OCI-LY1 (cell line): Measurements from ENCODE around the gene SUN1.

ENCODE experiments used
- CTCF ChIP-seq: fragments of 200-600 bp; sonication (generic), shearing (Covaris generic); IDR thresholded peaks from 2 replicates; pipeline ENCODE4 v1.5.1; 2017; ENCODE audit warnings: mild to moderate bottlenecking, antibody characterized with exemption, low read length, moderate library complexity, mixed read lengths
- EZH2 ChIP-seq: fragments of 200-600 bp; sonication (generic), shearing (Covaris generic); IDR thresholded peaks from 2 replicates; pipeline ENCODE4 v1.8.0; 2017; ENCODE audit warnings: borderline replicate concordance, mixed run types, mild to moderate bottlenecking, antibody characterized with exemption, low read length, moderate library complexity, mixed read lengths

GRCh38 chr7:851204-851603 is 18.9 kb downstream of the SUN1 start:
- TF ChIP-seq CTCF, result no peak
- no peak for TF ChIP-seq EZH2
